Stomach smooth muscle (tissue), 2 donors: ENCODE results near the gene MYL6B.
"Not testable (repeated sequence)": the region's sequence is repeated elsewhere in the genome, so short reads cannot be mapped to it uniquely, and the experiment has no call there.

Experiments used
- H3K27ac ChIP-seq: one replicate; pipeline ENCODE4 v1.7.0; 2013; ENCODE audit warnings: mild to moderate bottlenecking, low read length, inconsistent platforms
- H3K27me3 ChIP-seq, 2 donors: one replicate each; pipeline ENCODE4 v1.7.0; 2013; ENCODE audit warnings: low read length in 2 of 2; ENCODE audit not compliant: insufficient read depth in 2 of 2, control insufficient read depth in 1 of 2
- H3K36me3 ChIP-seq, 2 donors: one replicate each; pipeline ENCODE4 v1.7.0; 2013; ENCODE audit warnings: low read length in 2 of 2; ENCODE audit not compliant: control insufficient read depth in 2 of 2, insufficient read depth in 2 of 2
- H3K4me1 ChIP-seq: one replicate; pipeline ENCODE4 v1.7.0; 2013; ENCODE audit warnings: low read length; ENCODE audit not compliant: control insufficient read depth, insufficient read depth
- H3K4me3 ChIP-seq, 2 donors: one replicate each; pipeline ENCODE4 v1.7.0; 2013; ENCODE audit warnings: low read length in 2 of 2
- H3K9ac ChIP-seq, 2 donors: one replicate each; pipeline ENCODE4 v1.7.0; 2013; ENCODE audit warnings: low read length in 2 of 2, mild to moderate bottlenecking in 1 of 2
- H3K9me3 ChIP-seq, 2 donors: one replicate each; pipeline ENCODE4 v1.7.0; 2013; ENCODE audit warnings: low read length in 2 of 2; ENCODE audit not compliant: control insufficient read depth in 2 of 2
- donor health status: healthy.
- donor health status: Pancreatic carcinoma.

Gene MYL6B

GRCh38 chr12:56188778-56189098 lies 36.4 kb downstream of the MYL6B start:
- H3K27me3 ChIP-seq, result no peaks in the 10 kb centered on the region
- peaks cover 18 to 21% of the 10 kb centered on the region in 2 donors for H3K36me3 ChIP-seq
- peak overlapping the region; percentile 81 to 87 for H3K4me3 ChIP-seq
- H3K27ac ChIP-seq, result peak overlapping the region; percentile 74
- no peaks in the 10 kb centered on the region for H3K9me3 ChIP-seq
- H3K9ac ChIP-seq, result peak overlapping the region; percentile 80 to 82
- H3K4me1 ChIP-seq, result peaks cover 28% of the 10 kb centered on the region

- Histone ChIP-seq H3K27ac (peak within 1 kb of the TSS; percentile 89), H3K4me3 (peak within 1 kb of the TSS; percentile 90 to 91), H3K4me1 (peaks cover 28% of the 10 kb centered on the region), H3K36me3 (peaks cover 12 to 16% of the 10 kb centered on the region in 2 donors), H3K9ac (peak within 1 kb of the TSS; percentile 86 to 91), H3K27me3 (no peaks in the 10 kb centered on the region), H3K9me3 (no peaks in the 10 kb centered on the region)
These were observed 36.9 kb downstream of the MYL6B start, which contains the start of gene SMARCC2 for GRCh38 chr12:56189099-56189917. TSS of gene SMARCC2 (minus strand) at chr12:56189483. CDS start at chr12:56189461, 22 bp downstream.

GRCh38 chr12:56189918-56190694 lies 37.7 kb downstream of the MYL6B start:
- Histone ChIP-seq H3K27ac (peak overlapping the region; percentile 89), H3K4me3 (peak overlapping the region; percentile 90 to 91), H3K9ac (peak overlapping the region; percentile 86 to 91), H3K9me3 (no peaks in the 10 kb centered on the region), H3K4me1 (peaks cover 28% of the 10 kb centered on the region), H3K36me3 (peaks cover 5 to 8% of the 10 kb centered on the region in 2 donors), H3K27me3 (no peaks in the 10 kb centered on the region)

- peaks cover 28% of the 10 kb centered on the region for H3K4me1 ChIP-seq
- peak overlapping the region; percentile 90 to 91 for H3K4me3 ChIP-seq
- peaks cover 3 to 7% of the 10 kb centered on the region in 2 donors for H3K36me3 ChIP-seq
- H3K27ac ChIP-seq, result peak overlapping the region; percentile 89
- H3K27me3 ChIP-seq, result no peaks in the 10 kb centered on the region
- H3K9me3 ChIP-seq, result no peaks in the 10 kb centered on the region
- peak overlapping the region; percentile 86 to 91 for H3K9ac ChIP-seq
These were observed 38.3 kb downstream of the MYL6B start for GRCh38 chr12:56190695-56191155.

GRCh38 chr12:56192582-56192981 lies 40.2 kb downstream of the MYL6B start:
- no peak overlapping the region for H3K27ac ChIP-seq
- H3K4me1 ChIP-seq, result peaks cover 24% of the 10 kb centered on the region
- H3K4me3 ChIP-seq, result no peak overlapping the region
- no peaks in the 10 kb centered on the region for H3K27me3 ChIP-seq
- H3K9ac ChIP-seq, result no peak overlapping the region
- no peaks in the 10 kb centered on the region for H3K36me3 ChIP-seq
- no peaks in the 10 kb centered on the region for H3K9me3 ChIP-seq

GRCh38 chr12:56193025-56193578 lies 40.7 kb downstream of the MYL6B start:
- H3K4me3 ChIP-seq, result peak overlapping the region in 1 of 2 donors; percentile 5
- no peak overlapping the region for H3K27ac ChIP-seq
- H3K36me3 ChIP-seq, result no peaks in the 10 kb centered on the region
- H3K9ac ChIP-seq, result no peak overlapping the region
- peaks cover 19% of the 10 kb centered on the region for H3K4me1 ChIP-seq
- H3K27me3 ChIP-seq, result no peaks in the 10 kb centered on the region
- H3K9me3 ChIP-seq, result no peaks in the 10 kb centered on the region

- H3K9me3 ChIP-seq, H3K4me3 ChIP-seq, H3K4me1 ChIP-seq, H3K9ac ChIP-seq, H3K27me3 ChIP-seq, H3K36me3 ChIP-seq, H3K27ac ChIP-seq: not testable (repeated sequence)
These were observed 44.6 kb downstream of the MYL6B start for GRCh38 chr12:56196818-56197550.

GRCh38 chr12:56197921-56198635 lies 45.7 kb downstream of the MYL6B start:
- Histone ChIP-seq H3K36me3 (no peaks in the 10 kb centered on the region), H3K4me1 (no peaks in the 10 kb centered on the region), H3K4me3 (no peak overlapping the region), H3K27me3 (no peaks in the 10 kb centered on the region), H3K9ac (no peak overlapping the region), H3K9me3 (no peaks in the 10 kb centered on the region), H3K27ac (no peak overlapping the region)

GRCh38 chr12:56198836-56199235 lies 46.4 kb downstream of the MYL6B start:
- Histone ChIP-seq H3K27ac (no peak overlapping the region), H3K9me3 (no peaks in the 10 kb centered on the region), H3K27me3 (no peaks in the 10 kb centered on the region), H3K4me3 (no peak overlapping the region), H3K36me3 (no peaks in the 10 kb centered on the region), H3K9ac (no peak overlapping the region), H3K4me1 (no peaks in the 10 kb centered on the region)

- H3K9ac ChIP-seq, result no peak overlapping the region
- no peaks in the 10 kb centered on the region for H3K9me3 ChIP-seq
- no peak overlapping the region for H3K4me3 ChIP-seq
- no peaks in the 10 kb centered on the region for H3K4me1 ChIP-seq
- no peaks in the 10 kb centered on the region for H3K27me3 ChIP-seq
- H3K27ac ChIP-seq, result no peak overlapping the region
- H3K36me3 ChIP-seq, result peaks cover 20 to 23% of the 10 kb centered on the region in 2 donors
These were observed 50.0 kb downstream of the MYL6B start for GRCh38 chr12:56202366-56202765.
